GM19455 (cell line): ENCODE results near the gene SRSF2.
"Not testable (repeated sequence)": the region's sequence is repeated elsewhere in the genome, so short reads cannot be mapped to it uniquely, and the experiment has no call there.

Experiments
- ATAC-seq: cut with Tn5 transposase; IDR thresholded peaks from one replicate; pipeline ENCODE4 v1.9.1; 2021; ENCODE audit not compliant: unreplicated experiment

SRSF2 gene

DNA sequence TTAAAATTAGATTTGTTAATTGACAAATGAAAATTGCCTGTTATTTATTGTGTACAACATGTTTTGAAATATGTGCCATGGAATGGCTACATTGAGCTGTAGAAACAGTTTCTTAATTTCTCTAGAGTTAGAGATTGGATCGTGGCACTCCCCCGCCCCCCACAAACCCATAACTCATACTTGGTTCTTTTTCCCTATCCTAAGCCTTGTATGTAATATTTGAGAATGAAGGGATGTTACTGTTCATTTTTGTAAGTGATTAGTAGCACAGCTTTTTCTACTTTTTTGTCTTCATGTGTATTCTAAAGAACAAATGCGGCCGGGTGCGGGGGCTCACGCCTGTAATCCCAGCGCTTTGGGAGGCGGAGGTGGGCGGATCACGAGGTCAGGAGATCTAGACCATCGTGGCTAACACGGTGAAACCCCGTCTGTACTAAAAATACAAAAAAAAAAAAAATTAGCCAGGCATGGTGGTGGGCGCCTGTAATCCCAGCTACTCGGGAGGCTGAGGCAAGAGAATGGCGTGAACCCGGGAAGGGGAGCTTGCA, 2.5 kb upstream of the SRSF2 start:
- ATAC-seq, result not testable (repeated sequence)

GRCh38 chr17:76738468-76738850, 1.3 kb upstream of the SRSF2 start:
- no peak for ATAC-seq

GRCh38 chr17:76737676-76738467, 741 bp upstream of the SRSF2 start, which contains the start of gene MFSD11:
TSS of gene MFSD11 (plus strand) at chr17:76738119. CDS start at chr17:76738353, 234 bp downstream.
- ATAC-seq, result peak; percentile 51

DNA sequence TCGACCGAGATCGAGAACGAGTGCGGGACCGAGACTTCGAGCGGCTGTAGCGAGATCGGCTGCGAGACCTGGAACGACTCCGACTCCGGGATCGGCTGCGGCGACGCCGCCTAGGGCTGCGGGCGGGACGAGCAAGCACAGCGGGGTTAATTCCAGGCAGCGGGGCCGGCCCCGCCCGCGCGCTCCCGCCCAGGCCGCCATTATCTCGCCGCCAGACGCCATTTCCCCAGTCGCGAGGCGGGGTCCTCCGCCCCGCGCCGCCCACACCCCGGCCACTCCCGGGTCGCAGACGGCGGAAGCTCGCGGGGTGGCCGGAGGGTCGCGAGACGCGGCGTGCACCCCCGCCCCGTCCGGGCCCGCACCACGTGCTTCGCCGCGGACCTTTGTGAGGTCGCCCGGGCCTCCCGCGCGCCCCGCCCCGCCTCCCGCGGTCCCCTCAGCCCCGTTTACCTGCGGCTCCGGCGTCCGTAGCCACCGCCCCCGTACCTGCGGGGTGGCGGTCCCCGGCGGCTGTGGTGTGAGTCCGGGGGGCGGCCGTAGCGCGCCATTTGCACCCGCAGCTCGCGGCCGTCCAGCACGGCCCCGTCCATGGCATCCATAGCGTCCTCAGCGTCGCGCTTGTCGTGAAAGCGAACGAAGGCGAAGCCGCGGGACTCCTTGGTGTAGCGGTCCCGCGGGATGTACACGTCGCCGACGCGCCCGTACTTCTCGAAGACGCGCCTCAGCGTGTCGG, 616 bp downstream of the SRSF2 start:
- peak; percentile 15 for ATAC-seq

DNA sequence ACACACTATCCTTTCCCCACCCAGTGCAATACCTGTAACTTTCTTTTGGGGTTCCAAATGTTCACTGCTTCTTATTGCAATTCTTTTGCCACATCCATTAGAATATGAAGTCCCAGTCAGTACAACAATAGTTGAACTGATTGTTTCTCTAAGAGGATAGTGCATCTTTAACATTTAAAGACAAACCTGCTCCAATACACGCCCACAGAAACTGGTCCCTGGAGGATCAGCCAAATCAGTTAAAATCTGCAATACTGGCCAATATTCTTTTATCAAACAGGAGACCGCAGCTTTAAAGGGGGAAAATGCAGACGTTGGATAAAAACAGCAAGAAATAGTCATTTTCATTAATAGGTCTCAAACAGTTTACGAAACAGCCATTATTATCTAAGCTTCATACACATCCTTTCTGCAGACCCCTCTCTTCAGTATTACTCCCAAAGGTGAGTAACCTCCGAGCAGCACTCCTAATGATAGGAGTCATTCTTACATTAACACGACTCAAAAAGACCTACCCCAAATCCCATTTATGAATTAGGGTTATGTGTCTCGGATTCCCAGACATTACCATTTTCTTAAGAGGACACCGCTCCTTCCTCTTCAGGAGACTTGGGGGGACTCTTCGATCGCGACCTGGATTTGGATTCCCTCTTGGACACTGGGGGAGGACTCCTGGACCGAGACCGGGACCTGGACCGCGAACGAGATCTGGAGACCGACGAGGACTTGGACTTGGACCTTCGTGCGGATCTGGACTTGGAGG, 1.4 kb downstream of the SRSF2 start:
- ATAC-seq, result no peak

GRCh38 chr17:76735006-76735405, 2.1 kb downstream of the SRSF2 start:
- no peak for ATAC-seq

DNA sequence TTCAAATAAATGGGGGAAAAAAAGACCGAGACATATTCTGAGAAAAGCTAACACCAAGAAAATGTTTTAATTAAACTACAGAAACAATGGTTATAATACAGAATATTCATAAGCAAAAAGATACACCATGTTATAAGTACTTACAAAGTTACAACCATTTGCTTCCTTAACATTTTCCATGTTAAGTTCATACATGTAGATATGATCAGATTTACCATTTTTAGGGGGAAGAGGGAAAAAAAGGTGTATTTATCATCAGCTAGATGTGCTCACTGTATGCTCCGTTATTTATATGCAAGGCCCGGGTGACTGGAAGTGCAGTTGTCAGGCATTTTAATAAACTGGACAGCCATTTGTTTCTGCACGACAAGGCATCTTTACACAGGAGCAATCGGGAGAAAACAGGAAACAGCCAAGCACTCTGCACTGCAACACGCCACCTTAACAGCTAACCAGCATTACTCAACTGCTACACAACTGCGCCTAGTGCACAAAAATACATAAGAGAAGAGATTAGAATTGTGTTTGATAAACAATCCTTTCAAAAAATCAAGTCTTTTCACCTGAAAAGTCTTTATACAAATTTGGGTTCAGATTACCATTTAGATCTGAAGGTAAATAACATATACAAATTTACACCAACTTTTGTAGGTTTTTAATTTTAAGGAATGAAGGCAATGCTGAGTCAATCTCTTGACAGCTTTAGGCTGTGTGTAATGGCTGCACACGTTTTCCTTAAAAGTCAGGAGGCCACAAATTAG, 2.9 kb downstream of the SRSF2 start:
- no peak for ATAC-seq

DNA sequence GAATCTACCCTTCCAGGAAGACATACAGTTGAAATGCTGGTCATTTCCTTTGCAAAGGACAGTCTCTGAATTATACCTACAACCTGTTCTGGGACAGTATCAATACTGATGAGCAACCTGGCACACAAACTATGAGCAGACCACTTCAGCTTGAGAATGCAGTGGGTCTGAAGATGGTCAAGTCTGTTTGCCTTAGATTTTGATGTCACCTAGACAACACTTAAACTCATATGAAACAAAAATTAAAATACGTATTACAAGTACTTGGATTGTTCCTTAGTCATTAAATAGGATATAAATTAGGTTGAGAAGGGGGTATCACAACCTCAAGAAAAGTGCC, 3.5 kb downstream of the SRSF2 start:
- no peak for ATAC-seq

DNA sequence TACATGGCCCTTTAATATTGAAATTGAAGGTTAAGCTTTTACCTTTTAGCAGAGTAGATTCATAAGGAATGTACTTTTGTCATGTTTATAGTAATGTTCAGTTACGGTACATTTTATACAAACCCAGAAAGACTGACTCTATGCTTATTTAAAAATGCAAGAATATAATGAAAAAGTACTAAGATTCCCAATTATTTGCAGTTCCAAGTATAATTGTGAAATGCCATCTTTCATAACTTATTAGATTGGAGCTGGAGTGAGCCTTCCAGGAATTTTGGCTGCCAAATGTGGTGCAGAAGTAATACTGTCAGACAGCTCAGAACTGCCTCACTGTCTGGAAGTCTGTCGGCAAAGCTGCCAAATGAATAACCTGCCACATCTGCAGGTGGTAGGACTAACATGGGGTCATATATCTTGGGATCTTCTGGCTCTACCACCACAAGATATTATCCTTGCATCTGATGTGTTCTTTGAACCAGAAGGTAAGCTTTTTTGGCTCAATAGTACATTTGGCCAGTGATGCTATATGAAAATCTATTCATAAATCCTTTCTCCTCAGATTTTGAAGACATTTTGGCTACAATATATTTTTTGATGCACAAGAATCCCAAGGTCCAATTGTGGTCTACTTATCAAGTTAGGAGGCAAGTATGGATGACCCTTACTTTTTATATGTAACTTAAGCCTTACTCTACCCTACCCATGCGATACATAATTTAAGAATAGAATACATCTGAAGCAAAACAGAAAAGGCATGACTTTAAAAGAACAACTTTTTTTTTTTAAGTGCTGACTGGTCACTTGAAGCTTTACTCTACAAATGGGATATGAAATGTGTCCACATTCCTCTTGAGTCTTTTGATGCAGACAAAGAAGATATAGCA, 4.2 kb downstream of the SRSF2 start:
- ATAC-seq, result no peak

DNA sequence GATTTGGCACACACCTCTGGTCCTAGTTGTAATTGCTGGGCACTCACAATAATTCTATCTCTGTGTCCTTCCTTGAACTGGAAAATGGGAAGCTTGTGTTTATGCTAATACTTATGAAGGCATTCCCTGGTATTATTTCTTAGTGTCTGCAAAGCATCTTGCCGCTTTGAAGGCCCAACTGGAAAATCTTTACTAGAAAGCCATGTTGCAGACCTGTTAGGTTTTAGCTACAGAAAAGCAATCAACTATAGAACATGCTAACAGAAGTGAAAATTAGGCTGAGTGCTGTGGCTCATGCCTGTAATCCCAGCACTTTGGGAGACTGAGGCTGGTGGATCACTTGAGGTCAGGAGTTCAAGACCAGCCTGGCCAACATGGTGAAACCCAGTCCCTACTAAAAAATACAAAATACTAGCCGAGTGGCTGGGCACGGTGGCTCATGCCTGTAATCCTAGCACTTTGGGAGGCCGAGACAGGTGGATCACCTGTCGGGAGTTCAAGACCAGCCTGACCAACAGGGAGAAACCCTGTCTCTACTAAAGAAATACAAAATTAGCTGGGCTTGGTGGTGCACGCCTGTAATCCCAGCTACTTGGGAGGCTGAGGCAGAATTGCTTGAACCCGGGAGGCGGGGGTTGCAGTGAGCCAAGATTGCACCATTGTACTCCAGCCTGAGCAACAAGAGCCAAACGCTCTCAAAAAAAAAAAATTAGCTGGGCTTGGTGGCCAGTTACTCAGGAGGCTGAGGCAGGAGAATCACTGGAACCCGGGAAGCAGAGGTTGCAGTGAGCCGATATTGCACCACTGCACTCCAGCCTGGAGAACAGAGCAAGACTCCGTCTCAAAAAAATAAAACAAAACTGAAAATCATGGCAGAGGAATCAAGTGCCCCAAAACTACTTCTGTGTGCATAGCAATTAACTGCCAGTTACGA, 5.1 kb downstream of the SRSF2 start:
- not testable (repeated sequence) for ATAC-seq

- ATAC-seq, result no peak
These were observed 9.2 kb downstream of the SRSF2 start for GRCh38 chr17:76727745-76728456.

DNA sequence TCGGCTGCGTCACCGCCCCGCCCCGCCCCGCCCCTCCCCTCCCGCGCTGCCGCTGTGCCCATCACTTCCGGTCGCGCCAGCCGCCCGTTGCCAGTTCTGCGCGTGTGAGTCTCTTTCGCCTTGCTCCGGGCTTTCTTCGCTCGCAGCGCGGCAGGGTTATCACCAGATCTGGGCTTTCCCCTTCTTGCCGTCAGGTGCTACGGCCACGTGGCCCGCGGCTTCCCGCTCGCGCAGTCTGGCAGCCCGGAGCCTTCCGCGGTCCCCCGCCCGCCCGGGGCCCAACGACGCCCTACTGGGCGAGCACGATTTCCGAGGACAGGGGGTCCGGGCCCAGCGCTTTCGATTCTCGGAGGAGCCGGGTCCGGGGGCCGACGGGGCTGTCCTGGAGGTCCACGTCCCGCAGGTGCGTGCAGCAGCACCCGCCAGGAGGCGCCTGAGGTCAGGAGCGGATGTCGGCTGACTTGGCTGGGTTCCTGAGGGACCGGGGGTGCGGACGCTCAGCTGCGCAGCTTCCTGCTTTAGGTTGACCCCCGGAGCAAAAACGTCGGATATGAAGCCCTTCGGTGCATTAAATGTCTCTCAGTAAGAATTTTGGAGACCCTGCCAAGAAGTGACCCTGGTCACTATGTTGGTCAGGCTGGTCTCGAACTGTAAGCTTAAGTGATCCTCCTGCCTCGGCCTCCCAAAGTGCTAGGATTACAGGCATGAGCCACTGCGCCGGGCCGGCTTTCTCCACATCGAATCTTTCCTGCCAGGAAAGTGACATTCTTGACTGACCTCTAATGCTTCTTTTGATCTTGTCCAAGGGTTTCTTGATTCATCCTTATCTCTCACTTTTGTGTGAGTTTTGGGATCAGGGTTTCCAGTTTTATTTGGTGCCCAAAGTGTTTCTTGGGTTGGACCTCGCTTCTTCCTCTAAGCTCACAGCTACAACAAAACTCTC, 10.1 kb downstream of the SRSF2 start, which contains the start of gene METTL23:
TSS of gene METTL23 (plus strand) at position 64 of the 943 bp plus-strand sequence. CDS start 2,872 bp downstream, outside the sequence.
- peak; percentile 44 for ATAC-seq

GRCh38 chr17:76726231-76726775, 10.8 kb downstream of the SRSF2 start, which contains the start of gene JMJD6:
TSS of gene JMJD6 (minus strand) at chr17:76726606. CDS start at chr17:76726475, 131 bp downstream.
- ATAC-seq, result peak; percentile 74

DNA sequence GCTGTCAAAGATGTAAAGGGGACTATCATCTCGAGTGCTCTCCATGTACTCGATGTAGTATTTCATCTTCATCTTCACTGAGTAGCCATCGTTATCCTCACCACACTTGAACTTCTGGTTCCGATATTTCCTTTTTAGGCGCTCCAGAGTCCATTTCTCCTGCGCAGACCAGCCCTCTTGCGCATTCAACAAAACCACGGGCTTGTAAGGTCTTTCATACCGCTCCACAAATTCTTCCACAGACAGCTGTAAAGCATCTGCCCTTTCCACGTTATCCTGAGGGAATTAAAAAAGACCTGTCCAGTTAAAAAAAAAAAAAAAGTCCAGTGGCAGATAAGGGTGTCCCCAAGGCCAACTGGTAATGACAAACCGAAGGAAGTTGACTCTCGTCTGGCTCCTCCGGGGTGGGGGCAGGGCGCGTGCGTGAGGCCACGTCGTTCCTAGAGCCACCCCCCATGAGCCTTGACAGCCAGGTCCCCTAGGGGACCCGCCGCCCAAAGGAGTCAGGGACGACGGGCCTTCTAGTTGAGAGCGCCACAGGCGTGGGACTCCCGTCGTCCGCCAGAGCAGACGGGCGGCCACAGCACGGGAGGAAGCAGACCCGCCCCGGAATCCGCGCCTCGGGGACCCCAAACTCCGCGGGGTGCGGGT, 11.4 kb downstream of the SRSF2 start:
- peak; percentile 30 for ATAC-seq

- no peak for ATAC-seq
These were observed 13.3 kb downstream of the SRSF2 start for GRCh38 chr17:76723812-76724211.

- ATAC-seq, result not testable (repeated sequence)
These were observed 14.2 kb downstream of the SRSF2 start for GRCh38 chr17:76722977-76723376.
